ENCODE measurements around the gene GAK.

Gene GAK

GRCh38 chr4:837772-838171, 94.3 kb downstream of the GAK start:
- no peak for TF ChIP-seq CTCF (IDR thresholded peaks at IDR 0.05; ENCODE audit: borderline replicate concordance, control extremely low read depth, extremely low read depth, insufficient read depth, missing control alignments)
- DNase-seq (ENCODE audit: low spot score), result no peak
- in situ Hi-C loops (cut with MboI; ENCODE audit: low sequenced_read_pairs, unreplicated experiment), result no loop called here

- TF ChIP-seq CTCF (IDR thresholded peaks at IDR 0.05; ENCODE audit: borderline replicate concordance, control extremely low read depth, extremely low read depth, insufficient read depth, missing control alignments), result no peak
- in situ Hi-C loops (cut with MboI; ENCODE audit: low sequenced_read_pairs, unreplicated experiment), result no loop called here
- DNase-seq (ENCODE audit: low spot score), result no peak
Measured at GRCh38 chr4:836750-837301, 95.3 kb downstream of the GAK start.

GRCh38 chr4:836003-836511, 96.1 kb downstream of the GAK start:
- no peak for TF ChIP-seq CTCF (IDR thresholded peaks at IDR 0.05; ENCODE audit: borderline replicate concordance, control extremely low read depth, extremely low read depth, insufficient read depth, missing control alignments)
- in situ Hi-C loops (cut with MboI; ENCODE audit: low sequenced_read_pairs, unreplicated experiment), result no loop called here
- DNase-seq (ENCODE audit: low spot score), result no peak

- no peak for DNase-seq (ENCODE audit: low spot score)
- no peak for TF ChIP-seq CTCF (IDR thresholded peaks at IDR 0.05; ENCODE audit: borderline replicate concordance, control extremely low read depth, extremely low read depth, insufficient read depth, missing control alignments)
- in situ Hi-C loops (cut with MboI; ENCODE audit: low sequenced_read_pairs, unreplicated experiment), result no loop called here
Measured at GRCh38 chr4:835148-836002, 96.7 kb downstream of the GAK start.

- in situ Hi-C loops (cut with MboI; ENCODE audit: low sequenced_read_pairs, unreplicated experiment), result no loop called here
- DNase-seq (ENCODE audit: low spot score), result no peak
Measured at GRCh38 chr4:834368-835147, 97.6 kb downstream of the GAK start.

More at GRCh38 chr4:834368-835147, 97.6 kb downstream of the GAK start:
- TF ChIP-seq CTCF (IDR thresholded peaks at IDR 0.05; ENCODE audit: borderline replicate concordance, control extremely low read depth, extremely low read depth, insufficient read depth, missing control alignments), result no peak
